HEK293T (cell line): ENCODE data around the gene CDH16.

Experiments used
- BHLHE40 ChIP-seq: fragments of 450-650 bp; IDR thresholded peaks from 2 replicates; pipeline ENCODE4 v1.6.1; 2016; ENCODE audit warnings: mild to moderate bottlenecking, moderate library complexity, borderline replicate concordance
- CTBP1 ChIP-seq: fragments of 450-650 bp; IDR thresholded peaks from 2 replicates; pipeline ENCODE4 v1.6.1; 2016; ENCODE audit warnings: borderline replicate concordance
- ELF4 ChIP-seq: fragments of 450-650 bp; IDR thresholded peaks from 2 replicates; pipeline ENCODE4 v1.6.1; 2017; ENCODE audit warnings: antibody characterized with exemption
- FOXA1 ChIP-seq: fragments of 450-650 bp; IDR thresholded peaks from 2 replicates; pipeline ENCODE4 v1.6.1; 2016; ENCODE audit warnings: mild to moderate bottlenecking
- FOXK2 ChIP-seq: fragments of 450-650 bp; IDR thresholded peaks from 2 replicates; pipeline ENCODE4 v1.6.1; 2016; ENCODE audit warnings: mild to moderate bottlenecking
- FOXM1 ChIP-seq: fragments of 450-650 bp; IDR thresholded peaks from 2 replicates; pipeline ENCODE4 v1.6.1; 2017; ENCODE audit warnings: mild to moderate bottlenecking, borderline replicate concordance
- HDGF ChIP-seq: fragments of 450-650 bp; IDR thresholded peaks from 2 replicates; pipeline ENCODE4 v1.6.1; 2017; ENCODE audit warnings: antibody characterized with exemption, borderline replicate concordance
- L3MBTL2 ChIP-seq: fragments of 450-650 bp; conservative IDR thresholded peaks from 2 replicates; pipeline ENCODE4 v1.6.1; 2016; ENCODE audit warnings: mild to moderate bottlenecking
- LEF1 ChIP-seq: fragments of 450-650 bp; IDR thresholded peaks from 2 replicates; pipeline ENCODE4 v1.6.1; 2017; ENCODE audit warnings: mild to moderate bottlenecking, borderline replicate concordance
- SP1 ChIP-seq: fragments of 450-650 bp; IDR thresholded peaks from 2 replicates; pipeline ENCODE4 v1.6.1; 2017
- SUZ12 ChIP-seq: fragments of 450-650 bp; IDR thresholded peaks from 2 replicates; pipeline ENCODE4 v1.6.1; 2016; ENCODE audit warnings: mild to moderate bottlenecking
- TARDBP ChIP-seq: fragments of 450-650 bp; IDR thresholded peaks from 2 replicates; pipeline ENCODE4 v1.6.1; 2016
- ZNF384 ChIP-seq: fragments of 450-650 bp; IDR thresholded peaks from 2 replicates; pipeline ENCODE4 v1.6.1; 2016

DNA sequence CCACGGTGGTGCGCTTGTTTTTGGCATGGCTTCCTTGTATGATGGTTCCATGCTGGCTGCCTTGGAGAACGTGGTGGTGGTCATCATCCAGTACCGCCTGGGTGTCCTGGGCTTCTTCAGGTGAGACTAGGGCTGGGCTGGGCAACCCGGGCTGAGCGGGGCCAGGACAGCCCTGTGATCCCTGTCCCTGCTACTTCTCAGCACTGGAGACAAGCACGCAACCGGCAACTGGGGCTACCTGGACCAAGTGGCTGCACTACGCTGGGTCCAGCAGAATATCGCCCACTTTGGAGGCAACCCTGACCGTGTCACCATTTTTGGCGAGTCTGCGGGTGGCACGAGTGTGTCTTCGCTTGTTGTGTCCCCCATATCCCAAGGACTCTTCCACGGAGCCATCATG is 21.6 kb upstream of the CDH16 start:
- TF ChIP-seq TARDBP (no peak), SP1 (no peak), SUZ12 (no peak), ELF4 (no peak), L3MBTL2 (no peak), FOXM1 (no peak), FOXA1 (no peak), ZNF384 (no peak), HDGF (no peak), FOXK2 (no peak), CTBP1 (no peak), BHLHE40 (no peak), LEF1 (no peak)
